Measurements from ENCODE around the gene FAM20C.

DNA sequence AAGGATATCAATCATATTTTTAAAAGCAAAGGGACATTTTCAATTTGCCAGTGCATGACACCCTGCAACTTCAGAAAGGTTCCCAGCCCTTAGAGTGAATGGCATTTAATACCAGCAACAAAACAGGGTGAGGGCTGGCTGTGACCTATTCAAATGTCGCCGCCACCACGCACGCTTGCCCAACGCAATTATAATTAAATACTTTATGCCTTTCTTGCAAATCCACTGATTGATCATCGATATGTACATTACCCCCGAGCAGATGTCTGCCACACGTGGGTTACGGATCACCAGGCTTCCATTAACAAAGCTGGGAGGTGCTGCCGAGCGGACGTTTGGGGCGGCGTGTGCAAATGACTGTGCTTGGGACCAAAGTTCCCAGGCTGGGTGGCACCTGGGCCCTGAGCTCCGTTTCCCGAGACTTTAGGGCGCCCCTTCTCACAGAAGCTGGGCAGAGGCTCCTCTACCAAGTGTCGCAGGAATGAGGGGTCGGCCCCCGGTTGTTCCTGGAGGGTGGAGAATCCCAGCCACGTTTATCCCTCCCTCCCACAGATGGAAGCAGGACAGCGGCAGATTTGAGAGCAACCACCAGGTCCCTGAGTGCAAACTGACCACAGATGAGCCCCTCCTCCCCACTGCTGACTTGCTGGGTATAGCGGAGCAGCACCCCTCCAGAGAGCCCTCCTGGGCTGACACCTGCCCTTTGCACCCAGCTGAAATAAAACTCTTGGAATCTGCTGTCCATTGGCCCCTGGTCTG, 101.5 kb downstream of the FAM20C start:
- TF ChIP-seq EP300 (IDR thresholded peaks at IDR 0.05) (no peak), POLR2A (IDR thresholded peaks at IDR 0.05) (no peak)
- TF ChIP-seq, protein P1, sequence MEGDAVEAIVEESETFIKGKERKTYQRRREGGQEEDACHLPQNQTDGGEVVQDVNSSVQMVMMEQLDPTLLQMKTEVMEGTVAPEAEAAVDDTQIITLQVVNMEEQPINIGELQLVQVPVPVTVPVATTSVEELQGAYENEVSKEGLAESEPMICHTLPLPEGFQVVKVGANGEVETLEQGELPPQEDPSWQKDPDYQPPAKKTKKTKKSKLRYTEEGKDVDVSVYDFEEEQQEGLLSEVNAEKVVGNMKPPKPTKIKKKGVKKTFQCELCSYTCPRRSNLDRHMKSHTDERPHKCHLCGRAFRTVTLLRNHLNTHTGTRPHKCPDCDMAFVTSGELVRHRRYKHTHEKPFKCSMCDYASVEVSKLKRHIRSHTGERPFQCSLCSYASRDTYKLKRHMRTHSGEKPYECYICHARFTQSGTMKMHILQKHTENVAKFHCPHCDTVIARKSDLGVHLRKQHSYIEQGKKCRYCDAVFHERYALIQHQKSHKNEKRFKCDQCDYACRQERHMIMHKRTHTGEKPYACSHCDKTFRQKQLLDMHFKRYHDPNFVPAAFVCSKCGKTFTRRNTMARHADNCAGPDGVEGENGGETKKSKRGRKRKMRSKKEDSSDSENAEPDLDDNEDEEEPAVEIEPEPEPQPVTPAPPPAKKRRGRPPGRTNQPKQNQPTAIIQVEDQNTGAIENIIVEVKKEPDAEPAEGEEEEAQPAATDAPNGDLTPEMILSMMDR (IDR thresholded peaks at IDR 0.05), result no peak

All from upper lobe of left lung (tissue), 4 donors.